GM18499 (cell line): ENCODE data around the gene PAPOLG.

Experiments
- ATAC-seq: cut with Tn5 transposase; IDR thresholded peaks from one replicate; pipeline ENCODE4 v1.9.1; 2021; ENCODE audit warnings: moderate number of reproducible peaks; ENCODE audit not compliant: insufficient read depth, unreplicated experiment

Gene PAPOLG

DNA sequence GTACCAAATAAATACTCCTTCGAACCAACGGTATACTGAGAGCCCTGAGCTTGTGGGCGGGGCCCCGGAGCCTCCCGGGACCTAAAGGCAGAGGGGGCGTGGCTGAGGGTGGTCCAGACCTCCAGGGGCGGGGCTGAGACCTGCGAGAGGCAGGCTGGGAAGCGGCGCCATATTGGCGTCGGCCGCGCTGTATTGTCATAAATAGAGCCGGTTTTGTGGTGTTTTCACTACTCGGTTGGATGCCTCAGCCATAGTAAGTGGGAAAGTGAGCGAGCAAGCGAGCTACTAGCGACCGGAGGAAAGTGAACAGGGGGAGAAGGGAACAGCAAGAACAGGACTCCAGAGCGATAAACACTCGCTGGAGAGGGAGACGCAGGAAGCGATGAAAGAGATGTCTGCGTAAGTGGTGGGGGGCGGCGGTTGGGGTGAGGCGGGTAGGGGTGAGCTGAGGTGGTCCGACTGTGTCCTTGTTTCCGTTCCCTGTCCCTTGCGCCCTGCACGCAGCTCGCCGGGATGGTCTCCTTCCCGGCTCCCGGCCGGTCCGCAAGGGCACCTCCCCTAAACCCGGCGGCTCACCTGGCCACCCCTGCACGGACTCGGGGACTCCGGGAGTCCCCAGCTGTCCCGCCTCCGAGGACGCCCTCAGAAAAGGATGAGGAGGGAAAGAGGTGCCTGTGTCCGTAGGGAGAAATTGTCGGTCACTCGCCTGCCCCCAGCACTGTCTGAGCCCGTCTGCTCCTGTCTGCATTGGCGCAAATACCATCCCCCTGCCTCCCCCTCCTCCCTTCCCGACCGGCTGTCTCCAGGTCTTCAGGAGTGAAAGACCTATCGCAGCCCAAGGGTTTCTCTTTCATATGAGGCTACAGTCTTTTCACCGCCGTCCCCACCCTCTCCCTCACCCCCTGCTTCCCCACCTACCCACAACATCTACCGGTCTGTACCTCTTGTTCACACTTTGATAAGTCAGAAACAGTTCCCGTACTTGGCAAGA is at the start of gene PAPOLG:
PAPOLG (plus strand) TSS at position 172 of the 991 bp plus-strand sequence; CDS start at position 383, 211 bp downstream.
- peak; percentile 97 for ATAC-seq

DNA sequence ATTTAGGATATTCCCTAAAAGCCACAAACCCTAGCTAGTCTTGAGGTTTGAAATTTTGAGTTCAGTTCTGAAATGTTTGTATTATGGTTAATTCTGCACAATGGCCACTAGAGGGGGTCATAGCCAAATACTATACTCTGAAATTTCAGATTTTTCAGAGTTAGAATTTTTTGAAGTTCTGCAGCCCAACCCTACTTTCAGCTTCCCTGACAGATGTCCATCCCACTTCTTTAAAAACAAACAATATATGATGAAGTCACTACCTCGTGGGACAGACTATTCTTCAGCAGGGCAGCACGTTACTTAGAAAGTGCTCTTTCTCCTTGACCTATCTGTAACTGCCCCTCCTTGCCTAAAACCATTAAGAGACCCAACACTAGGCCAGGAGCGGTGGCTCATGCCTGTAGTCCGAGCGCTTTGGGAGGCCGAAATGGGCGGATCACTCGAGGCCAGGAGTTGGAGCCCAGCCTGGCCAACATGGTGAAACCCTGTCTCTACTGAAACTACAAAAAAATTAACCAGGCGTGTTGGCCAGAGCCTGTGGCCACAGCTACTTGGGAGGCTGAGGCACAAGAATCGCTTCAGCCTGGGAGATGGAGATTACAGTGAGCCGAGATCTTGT is 48.2 kb upstream of the PAPOLG start:
- ATAC-seq, result no peak

DNA sequence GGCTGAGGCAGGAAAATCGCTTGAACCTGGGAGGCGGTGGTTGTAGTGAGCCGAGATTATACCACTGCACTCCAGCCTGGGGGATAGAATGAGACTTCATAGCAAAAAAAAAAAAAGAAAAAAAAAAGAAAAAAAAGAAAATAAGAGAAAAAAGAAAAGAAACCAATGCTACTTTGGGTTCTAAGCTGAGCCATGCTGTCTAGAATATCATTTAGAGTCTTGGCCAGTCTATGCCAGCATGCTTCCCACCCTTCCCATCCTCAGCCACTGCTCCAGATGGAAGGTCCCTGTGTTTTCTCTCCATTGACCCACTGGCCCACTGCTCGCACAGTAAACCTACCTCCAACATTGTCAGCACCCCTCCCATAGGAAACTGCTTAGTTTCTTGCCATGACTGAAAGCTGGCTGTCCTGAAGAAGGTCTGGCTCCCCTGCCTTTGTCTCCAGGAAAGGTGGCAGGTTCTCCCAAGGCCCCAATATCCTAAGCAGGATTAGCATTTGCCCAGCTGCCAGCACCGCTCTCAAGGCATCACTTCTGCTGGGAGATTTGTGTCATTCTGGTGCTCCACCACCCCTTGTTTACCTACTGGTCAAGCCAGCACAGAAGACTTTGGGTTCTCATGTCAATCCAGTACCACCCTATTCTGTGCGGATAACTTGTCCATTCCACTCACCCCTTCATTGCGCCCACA is 47.3 kb upstream of the PAPOLG start:
- no peak for ATAC-seq

DNA sequence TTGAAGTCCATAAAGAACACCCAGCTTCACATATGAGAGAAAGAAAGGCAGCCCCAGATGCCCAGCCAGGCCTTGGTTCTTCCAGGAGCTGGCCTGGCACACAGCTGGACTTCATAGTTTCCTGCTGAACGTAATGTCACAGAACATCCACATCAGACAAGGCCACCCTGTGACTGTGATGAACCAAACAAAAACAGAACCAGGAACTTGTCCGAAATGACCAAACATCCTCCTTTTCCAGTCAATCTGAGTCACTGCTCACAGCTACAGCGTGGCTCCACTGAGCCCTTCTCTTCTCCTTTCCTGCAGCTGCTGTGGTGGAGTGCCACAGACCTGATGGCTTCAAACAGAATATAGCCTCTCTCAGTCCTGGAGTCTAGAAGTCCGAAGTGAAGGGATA is 45.4 kb upstream of the PAPOLG start:
- no peak for ATAC-seq

DNA sequence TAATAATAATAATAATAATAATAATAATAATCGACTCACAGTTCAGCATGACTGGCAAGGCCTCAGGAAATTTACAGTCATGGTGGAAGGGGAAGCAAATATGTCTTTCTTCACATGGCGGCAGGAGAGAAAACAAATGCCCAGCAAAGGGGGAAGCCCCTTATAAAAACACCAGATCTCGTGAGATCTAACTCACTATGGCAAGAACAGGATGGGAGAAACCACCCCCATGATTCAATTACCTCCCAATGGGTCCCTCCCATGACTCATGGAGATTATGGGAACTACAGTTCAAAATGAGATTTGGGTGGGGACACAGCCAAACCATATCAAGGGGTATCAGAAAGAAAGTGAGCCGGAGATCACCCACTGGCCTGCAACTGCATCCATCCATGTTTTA is 40.5 kb upstream of the PAPOLG start:
- no peak for ATAC-seq

DNA sequence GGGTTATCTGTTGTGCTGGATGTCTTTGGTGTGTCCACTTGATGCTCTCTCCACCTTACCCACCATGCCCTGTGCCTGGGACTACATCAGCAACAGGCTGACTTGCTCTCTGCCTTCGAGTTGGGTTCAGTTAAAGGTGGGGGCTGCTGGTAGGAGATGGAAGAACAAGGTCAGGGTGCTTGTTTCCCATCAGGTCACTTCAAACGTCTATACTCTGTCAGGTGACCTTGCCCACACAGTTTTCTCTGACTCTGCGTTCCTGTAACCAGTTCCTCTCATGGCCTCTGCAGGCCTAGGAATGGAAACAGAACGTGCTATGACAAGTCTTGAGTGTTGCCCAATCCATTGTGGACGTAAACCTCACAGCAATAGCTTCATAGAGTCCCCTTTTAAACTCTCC is 38.4 kb upstream of the PAPOLG start:
- ATAC-seq, result no peak

DNA sequence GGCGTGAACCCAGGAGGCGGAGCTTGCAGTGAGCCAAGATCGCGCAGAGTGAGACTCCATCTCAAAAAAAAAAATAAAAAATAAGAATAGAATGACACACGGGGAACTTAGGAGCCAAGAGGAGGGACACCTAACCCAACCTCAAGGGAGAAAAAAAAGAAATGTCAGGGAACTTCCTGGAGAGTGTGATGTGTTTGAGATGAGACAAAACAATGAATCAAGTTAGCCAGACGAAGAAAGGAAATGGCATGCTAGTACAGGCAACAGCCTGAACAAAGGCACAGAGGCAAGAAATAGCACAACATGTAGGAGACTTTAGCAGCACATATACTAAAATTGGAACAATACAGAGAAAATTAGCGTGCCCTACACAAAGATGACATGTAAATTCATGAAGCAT is 36.7 kb upstream of the PAPOLG start:
- no peak for ATAC-seq

DNA sequence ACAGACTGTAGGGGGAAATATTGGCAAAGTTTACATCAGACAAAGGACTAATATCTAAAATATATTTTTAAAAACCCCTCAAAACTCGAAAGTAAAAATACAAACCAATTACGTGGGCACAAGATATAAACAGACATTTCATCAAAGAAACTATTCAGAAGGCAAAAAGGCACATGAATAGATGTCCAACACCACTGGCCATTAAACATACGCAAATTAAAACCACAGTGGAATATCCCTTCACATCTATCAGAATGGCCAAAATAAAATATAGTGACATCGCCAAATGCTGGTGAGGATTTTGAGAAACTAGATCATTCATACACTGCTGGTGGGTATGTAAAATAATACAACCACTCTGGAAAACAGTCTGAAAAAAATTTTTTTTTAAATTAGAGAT is 30.6 kb upstream of the PAPOLG start:
- no peak for ATAC-seq

DNA sequence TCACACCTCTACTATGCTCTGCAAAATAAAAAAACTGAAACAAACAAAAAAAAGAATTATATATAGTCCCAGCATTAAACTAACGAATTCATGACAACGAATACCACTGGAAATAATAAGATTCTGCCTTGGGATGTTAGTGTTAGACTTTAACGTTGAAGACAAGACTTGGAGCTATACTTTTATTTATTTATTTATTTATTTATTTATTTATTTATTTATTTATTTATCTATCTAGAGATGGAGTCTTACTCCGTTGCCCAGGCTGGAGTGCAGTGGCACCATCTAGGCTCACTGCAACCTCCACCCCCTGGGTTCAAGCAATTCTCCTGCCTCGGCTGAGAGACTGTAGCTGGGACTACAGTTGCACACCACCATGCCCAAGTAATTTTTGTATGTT is 27.2 kb upstream of the PAPOLG start:
- ATAC-seq, result no peak

DNA sequence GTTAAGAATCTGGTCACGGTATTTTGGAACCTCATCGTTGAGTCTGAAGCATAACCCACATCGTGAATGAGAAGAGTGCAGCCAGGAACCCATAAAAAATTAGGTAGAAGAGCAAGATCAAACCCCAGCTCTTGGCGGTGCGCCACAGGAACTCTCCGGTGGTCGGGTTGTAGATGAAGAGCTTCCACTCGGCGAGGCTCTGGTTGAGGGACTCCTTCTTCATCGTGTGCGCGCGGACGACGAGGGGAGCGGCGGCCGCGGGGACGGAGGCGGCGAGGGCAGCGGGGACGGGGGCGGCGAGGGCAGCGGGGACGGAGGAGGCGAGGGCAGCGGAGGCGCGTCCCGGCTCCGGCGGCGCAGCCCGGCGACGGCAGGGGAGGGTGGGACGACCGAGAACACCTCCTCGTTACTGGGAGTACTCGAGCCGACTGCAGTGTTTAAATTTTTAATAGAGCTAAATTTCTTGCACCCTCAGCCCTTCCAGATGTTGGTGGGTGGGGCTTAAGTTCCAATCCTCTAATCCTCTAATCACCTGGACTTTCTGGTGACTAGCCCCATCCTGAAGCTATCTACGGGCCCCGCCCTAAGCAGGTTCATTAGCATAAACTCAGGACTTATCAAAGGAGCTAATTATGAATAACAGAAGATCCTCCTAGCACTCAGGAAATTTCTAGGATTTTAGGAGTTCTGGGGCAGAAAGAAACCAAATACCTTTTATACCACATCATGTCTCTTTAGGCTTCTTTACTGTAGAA is 20.4 kb upstream of the PAPOLG start:
- no peak for ATAC-seq

DNA sequence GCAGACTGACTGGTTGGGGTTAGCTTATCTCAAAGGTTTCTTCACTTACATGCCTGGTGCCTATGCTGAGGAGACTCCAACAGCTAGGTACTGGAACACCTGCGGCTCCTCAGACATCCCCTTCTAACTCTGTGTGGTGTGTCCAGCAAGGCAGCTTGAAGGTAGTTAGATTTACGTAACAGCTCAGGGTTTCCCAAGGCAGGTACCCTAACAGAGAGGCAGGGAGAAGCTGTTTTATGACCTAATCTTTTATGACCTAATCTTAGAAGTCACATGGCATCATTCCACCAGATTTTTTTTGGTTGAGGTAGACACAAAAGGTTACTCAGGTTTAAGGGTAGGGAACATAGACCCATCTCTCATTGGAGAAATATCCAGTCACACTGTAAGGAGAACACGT is 17.4 kb upstream of the PAPOLG start:
- ATAC-seq, result no peak

DNA sequence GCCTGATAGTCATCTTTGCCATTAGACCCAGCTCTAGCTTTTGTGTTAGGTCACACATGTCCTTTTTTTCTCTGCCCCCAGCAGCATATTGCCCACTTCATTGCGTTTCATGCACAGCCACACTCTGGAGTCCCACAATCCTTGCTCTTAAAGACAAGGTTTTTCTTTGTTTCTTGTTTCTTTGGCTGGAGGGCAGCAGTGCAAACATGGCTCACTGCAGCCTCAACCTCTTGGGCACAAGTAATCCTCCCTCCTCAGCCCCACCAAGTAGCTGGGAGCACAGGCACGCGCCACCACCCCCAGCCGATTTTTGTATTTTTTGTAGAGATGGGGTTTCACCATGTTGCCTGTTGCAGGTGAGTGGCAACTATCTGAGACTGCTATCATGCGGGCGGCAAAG is 16.9 kb upstream of the PAPOLG start:
- no peak for ATAC-seq

DNA sequence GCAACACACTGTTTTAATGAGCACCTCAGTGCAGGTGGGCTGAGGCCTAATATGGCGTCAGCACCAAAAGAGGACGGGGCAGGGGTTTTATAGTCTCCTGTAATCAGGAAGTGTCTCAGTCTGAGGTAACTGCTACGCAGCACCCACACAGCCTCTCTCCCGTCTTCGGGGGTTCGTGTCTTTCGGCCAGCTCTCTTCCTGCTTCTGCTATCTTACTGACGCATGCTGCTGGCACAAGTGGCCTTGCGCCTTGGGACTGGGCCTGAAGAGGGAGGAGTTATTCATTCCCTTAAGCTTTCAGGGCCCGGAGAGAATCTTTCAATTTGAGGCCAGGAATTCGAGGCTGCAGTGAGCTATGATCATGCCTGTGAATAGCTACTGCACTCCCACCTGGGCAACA is 14.5 kb upstream of the PAPOLG start:
- no peak for ATAC-seq

DNA sequence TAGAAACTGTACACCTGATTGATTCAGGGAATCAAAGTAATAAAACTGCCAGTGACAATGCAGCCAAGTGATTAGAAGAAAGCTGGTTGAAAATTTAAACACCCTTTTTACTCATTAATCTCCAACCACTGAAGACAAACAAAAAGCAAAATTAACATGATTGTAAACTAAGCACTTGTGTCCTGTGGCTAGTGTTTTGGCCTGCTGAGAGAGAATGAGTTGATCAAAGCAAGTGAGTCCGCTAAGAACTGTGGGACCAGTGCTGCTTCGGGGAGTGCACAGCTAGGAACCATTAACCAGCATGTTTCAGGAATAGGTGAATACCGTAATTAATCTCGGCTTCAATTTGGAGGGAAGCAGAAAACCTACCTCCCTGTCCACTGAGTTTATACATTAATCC is 13.6 kb upstream of the PAPOLG start:
- no peak for ATAC-seq

DNA sequence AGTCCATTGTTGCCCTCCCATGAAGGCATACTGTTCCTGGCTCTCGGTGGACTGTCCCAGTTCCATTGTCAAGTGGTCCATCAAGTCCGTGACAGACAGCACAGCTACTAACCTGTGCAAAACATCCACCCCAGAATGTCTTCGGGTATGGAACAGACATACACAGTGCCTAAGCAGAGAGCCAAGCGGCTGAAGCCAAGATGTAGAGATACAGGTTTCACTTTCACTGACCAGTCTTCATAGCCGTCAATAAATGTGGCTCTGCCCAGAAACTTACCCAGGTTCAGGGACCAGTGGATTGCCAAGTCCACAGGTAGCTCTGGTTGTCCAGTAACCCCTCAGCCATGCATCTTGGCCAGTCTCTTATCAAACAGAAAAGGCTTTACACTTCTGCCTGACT is 10.7 kb upstream of the PAPOLG start:
- ATAC-seq, result no peak

DNA sequence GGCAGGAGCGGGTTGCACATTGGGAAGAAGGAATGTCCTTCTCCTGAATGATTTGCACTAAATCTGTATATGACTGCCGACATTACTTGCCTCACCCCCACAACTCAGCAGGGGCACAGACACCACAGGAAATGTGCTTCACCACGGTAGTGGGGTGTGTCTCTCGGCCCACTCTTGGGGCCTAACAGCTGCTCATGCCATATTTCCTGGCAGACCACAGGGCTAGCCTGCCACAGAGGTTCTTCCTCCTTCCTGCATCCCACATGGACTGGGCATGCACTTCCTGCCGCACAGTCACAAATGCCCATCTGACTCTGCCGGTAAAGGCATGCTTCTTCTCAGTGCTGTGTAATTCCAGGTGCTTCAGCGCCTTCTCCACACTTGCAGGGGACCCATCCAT is 10.3 kb upstream of the PAPOLG start:
- no peak for ATAC-seq

DNA sequence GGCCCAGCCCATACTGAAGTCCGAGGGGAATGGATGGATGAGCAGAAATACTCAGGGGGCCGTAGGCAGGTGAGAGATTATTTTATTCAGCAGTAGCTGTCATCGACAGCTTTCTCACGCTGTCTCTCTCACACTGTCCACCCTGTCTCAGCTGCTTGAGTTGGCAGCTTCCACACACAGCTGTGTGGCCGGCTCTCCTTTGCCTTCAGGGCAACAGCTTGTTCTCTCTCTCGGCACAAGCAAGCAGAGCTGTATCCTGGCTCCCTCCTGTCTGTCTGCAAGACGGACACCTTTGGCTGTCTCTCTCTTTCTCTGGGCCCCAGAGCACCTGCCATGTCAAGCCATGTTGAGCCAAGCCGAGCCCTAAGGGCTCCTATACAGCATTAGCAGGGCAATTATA is 9.8 kb upstream of the PAPOLG start:
- no peak for ATAC-seq

DNA sequence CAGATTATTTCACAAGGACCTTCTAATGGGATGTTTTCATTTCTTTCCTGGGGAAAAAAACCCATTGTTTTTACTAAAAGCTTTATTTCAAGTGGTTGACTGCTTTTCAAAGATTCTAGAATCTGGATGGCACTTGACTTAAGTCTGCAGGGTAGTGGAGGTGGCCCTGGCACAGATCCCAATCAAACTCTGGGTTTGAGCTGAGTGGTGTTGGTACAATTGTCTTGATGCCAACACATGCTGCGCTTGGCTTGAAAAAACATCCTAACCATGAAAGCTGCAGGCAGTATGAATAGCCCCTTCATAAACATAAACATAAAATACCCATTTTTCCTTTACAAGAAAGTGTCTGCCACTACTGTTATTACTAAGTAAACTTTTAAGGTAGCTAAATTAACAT is 3.6 kb downstream of the PAPOLG start:
- no peak for ATAC-seq

DNA sequence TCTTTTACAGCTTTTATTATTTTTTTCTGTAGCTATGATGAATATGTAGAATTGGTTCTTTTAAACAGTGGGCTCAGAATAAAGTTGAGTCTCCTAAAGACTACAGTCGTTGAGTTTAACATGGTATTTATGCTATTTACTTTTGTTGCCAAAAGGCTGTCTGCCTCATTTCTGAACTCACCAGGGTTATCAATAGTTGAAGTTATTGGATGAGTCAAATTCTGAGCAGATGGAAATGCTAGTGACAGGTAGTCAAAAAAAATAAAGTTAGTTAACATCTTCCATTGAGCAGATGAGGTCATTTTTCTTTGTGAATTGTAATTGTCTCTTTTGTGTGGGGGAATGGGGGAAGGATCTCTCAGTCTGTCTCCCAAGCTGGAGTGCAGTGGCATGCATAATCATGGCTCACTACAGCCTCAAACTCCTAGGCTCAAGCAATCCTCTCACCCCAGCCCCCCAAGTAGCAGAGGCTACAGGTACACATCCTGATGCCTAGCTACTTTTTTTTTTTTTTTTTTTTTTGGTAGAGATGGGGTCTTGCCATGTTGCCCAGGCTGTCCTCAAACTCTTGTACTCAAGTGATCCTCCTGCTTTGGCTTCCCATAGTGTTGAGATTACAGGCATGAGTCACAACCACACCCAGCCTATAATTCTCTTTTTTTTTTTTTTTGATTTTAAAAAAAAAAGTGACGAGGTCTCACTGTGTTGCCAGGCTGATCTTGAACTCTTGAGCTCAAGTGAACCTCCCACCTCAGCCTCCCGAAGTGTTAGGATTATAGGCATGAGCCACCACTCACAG is 8.9 kb downstream of the PAPOLG start:
- no peak for ATAC-seq

DNA sequence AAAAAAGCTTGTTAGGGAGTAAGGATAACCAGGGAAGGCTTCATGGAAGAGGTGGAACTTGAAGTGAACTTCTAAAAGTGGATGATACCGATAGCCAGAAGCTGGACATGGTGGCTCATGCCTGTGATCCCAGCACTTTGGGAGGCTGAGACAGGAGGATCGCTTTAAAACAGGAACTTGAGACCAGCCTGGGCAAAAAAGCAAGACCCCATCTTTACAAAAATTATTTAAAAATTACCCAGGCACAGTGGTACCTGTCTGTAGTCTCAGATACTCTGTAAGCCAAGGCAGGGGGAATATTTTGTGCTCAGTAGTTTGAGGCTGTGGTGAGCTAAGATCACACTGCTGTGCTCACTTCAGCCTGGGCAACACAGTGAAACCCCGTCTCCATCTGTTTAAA is 10.2 kb downstream of the PAPOLG start:
- no peak for ATAC-seq
